Astrocyte (in vitro differentiated cells and primary cell): ENCODE results near the gene AFF4.

Experiments
- CTCF ChIP-seq: IDR thresholded peaks from 2 replicates; pipeline ENCODE4 v1.5.1; 2011; ENCODE audit warnings: low read depth, mild to moderate bottlenecking, inconsistent platforms, low read length, moderate library complexity; ENCODE audit not compliant: insufficient read depth
- EZH2 ChIP-seq: IDR thresholded peaks from 2 replicates; pipeline ENCODE4 v1.6.1; 2012; ENCODE audit warnings: mild to moderate bottlenecking, low read length, inconsistent platforms; ENCODE audit not compliant: insufficient read depth

GRCh38 chr5:132998556-132998955, 35.1 kb upstream of the AFF4 start:
- TF ChIP-seq CTCF (no peak), EZH2 (no peak)
